Glomerular visceral epithelial cell (primary cell): Measurements from ENCODE around the gene GNAT3.

Experiments used
- DNase-seq: peaks from one replicate; pipeline ENCODE4 v3.0.0-alpha.2; 2016; ENCODE audit errors: extremely low spot score

The GNAT3 gene

GRCh38 chr7:80500325-80500724 is 11.5 kb downstream of the GNAT3 start:
- no peak for DNase-seq

- DNase-seq, result peak; percentile 72
Measured at GRCh38 chr7:80499350-80499953, 12.4 kb downstream of the GNAT3 start.

- no peak for DNase-seq
Measured at GRCh38 chr7:80498481-80499349, 13.1 kb downstream of the GNAT3 start.

DNA sequence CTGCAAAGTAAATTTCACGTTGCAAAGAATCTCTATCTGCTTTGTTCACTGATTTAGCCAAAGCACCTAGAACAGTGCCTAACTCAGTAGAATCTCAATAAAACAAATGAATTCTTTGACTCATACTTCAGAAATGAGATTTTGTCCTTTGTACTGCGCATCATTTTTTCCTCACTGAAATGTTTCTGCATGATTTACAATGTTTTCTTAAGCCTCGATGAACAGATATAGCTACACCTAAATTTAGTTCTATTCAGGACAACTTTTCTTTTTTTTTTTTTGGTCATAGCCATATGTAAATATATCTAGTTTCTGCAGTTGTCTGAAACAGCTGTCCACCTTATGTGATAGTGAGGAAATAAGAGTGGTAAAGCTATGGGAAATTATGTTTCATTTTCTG is 15.3 kb downstream of the GNAT3 start:
- DNase-seq, result no peak

- no peak for DNase-seq
Measured at GRCh38 chr7:80493121-80493849, 18.6 kb downstream of the GNAT3 start.

GRCh38 chr7:80491462-80491861 is 20.4 kb downstream of the GNAT3 start:
- DNase-seq, result no peak

GRCh38 chr7:80488851-80489370 is 23.0 kb downstream of the GNAT3 start:
- no peak for DNase-seq

GRCh38 chr7:80488406-80488805 is 23.5 kb downstream of the GNAT3 start:
- DNase-seq, result no peak

DNA sequence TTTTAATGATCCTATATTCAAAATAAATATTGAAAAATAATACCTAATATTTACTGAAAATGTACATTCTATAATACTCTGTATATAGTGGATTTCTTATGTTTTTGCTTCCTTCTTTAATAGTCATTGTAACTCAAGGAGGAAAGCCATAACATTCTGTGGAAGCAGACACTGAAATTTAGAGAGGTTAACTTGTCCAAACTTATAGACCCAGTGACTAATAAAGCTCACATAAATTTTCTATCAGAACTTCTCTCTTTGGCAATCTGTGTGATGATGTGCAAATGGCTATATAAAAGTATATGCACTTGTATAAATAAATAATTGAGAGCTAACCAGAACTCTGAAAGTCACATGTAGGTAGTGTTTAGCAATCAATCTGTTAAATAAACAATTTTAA is 26.1 kb downstream of the GNAT3 start:
- DNase-seq, result no peak

DNA sequence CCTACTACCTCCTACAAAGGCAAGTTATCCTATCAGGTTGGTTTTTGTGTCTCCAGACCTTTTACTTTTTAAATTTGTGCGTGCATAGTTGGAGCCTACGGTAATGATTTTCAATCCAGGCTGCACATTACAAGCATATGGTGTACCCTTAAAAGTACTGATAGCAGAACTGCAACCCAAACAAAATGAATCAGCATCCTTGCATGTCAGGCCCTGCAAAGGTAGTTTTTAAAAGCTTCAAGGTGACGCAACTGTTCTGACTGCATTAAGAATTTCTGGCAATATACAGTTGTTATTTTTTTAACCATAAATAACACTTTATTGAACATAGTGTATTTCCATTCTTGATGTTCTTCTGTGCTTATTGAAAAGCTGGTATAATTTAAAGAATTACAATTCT is 28.9 kb downstream of the GNAT3 start:
- no peak for DNase-seq

DNA sequence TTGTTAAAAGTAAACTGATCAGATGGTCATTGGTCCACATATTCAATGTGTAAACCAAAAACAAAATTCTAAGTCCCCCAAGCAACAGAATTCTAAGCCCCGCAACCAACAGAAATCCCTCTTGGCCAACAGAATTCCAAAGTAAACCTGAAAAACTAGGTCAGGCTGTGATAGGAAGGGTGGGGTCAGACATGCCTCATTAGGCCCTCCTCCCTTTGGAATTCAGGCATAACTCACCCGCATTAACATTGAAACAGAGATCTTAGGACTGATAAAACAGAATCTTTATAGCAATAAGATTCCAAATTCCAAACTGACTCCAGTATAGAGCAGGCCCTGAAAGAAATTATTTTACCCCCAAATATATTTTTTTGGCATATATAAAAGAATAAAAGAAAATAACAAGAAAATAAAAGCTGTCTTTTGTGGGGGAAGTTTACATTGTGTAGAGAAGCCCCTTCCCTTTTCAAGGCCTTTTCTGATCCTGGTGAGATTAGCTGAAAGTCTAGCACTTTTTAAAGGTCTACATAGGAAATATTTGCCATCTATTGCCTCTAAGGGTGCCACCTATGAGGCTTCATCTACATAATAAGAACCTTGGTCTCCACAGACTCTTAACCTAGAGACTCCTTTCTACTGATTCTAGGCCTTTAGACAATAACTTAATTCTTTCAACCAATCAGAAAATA is 30.5 kb downstream of the GNAT3 start:
- peak; percentile 31 for DNase-seq

GRCh38 chr7:80480566-80480965 is 31.3 kb downstream of the GNAT3 start:
- no peak for DNase-seq

GRCh38 chr7:80478683-80479082 is 33.2 kb downstream of the GNAT3 start:
- peak; percentile 27 for DNase-seq

DNA sequence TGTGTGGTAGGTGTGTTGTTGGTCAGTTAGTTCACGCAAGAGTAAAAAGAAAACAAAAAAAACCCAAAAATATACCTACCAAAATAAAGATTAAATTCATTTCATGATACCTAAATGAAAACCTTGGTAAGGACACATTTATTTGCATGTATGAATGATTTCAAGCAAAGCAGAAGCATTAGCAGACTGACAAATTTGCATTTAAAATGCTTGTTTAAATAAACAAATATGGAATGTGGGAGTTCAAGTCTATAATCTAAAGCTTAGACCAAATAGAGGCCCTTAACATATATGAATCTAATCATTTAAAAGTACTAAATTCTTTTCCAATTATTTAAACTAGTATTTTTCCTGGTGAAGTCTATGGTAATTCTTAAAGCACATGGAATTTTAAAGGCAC is 35.8 kb downstream of the GNAT3 start:
- no peak for DNase-seq

- no peak for DNase-seq
Measured at GRCh38 chr7:80475383-80475782, 36.5 kb downstream of the GNAT3 start.

DNA sequence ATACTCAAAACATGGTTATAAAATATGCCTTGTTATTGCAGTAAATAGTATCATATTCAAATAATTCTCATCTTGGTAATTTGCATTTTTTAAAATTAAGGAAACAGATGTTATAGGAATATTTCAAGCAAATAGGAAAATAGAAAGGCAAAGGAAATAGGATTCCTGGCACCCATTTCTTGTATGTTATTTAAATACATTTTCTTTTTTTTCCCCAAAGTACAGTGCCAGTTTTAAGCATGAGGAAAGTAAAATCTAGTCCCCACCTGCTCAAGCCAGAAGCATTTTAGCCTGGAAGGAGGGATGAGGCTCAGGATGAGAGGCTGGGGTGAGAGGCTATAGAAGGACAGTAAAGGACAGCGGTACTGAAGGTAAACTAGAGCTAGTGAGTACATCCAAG is 38.1 kb downstream of the GNAT3 start:
- DNase-seq, result no peak

DNA sequence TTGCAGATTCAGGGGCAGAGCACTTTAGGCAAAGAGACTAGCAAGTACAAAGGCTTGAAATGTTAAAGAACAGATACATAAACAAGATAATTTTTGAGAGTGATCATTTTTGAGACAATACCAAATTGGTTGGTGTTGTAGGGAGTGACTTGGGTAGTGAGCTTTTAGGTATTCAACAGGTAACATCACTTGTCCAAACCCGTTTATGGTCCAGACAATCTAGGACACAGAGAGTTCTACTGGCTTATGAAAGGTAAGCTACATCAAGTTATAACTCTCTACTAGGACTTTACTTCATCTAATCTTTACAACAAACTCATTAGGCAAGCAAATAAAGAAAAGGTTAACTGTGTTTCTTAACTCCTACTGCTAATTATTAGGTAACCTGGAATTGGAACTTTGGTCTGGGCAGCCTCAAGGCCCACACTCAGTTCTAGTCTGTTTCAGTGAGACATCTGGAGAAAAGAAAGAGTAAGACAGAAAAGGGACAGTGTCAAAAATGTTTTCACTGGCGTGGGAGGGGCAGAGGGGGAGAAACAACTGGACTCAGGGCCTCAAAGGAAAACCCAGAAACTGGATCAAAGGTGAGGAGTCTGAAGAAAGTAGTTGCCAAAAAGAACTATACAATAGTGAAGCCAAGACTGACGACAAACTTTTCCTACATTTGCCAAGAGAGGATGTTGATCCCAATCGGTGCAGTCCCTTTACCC is 39.2 kb downstream of the GNAT3 start:
- DNase-seq, result no peak

DNA sequence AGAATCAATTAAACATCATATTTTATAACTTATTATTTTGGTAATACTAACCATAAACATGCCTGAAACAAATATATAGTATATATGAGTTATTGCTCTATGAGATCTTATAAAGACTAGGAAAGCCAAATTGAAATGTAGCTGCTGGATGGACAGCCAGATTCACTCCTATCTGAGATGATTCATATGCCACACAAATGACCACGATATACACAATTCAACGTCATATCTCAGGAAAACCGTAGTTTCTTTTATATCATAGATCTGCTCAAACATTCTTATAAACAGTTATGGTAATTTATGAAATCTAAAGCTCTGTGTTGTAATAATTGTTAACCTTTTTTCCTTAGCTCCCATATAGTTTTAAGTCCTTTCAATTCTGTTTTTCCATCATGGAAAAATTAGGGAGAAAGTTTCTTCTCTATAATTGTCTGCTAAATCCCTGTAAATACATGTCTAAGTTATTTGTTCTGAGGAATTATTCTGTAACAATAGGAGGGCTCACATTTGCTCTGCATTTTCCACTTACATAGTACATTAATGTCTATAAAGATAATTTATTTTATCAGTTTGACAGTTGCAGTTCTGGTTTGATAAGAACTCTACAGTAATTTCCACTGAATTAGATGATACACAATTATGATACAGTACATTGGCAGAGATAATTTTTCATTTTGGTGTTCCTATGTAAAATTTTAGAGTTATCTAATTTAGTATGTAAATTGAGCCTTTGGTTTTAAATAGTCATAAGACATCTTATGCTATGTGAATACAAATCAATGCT is 42.7 kb downstream of the GNAT3 start:
- no peak for DNase-seq

GRCh38 chr7:80467069-80467468 is 44.8 kb downstream of the GNAT3 start:
- no peak for DNase-seq

DNA sequence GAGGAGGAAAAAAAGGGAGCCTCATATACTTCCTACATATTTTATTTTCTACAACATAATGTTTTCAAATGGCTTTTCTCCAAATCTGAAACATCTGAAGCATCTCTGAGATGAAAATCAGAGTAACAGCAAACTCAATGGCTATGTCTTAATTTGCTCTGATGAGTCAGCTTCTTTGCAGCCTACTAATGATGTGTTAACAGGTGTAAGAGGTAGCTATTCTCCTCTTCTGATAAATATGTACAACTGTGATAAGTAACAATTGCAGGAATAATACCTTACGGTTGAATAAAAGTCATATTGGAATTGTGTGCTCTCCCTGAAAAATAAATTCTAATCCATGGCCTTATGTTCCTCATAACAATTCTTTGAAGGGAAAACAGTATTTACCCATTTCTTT is 45.2 kb downstream of the GNAT3 start:
- DNase-seq, result no peak

- DNase-seq, result no peak
Measured at GRCh38 chr7:80464211-80464610, 47.7 kb downstream of the GNAT3 start.
